Kidney (tissue), 14 donors: Measurements from ENCODE around the gene CCDC187. TPM values are rescaled to one million over a fixed set of nuclear protein-coding genes. Genes with fewer than 3 reads are reported as not detected.

Experiments
- DNase-seq, 5 donors: peaks; one replicate each; pipeline ENCODE4 v3.0.0-alpha.2; 2013 to 2020
- FAIRE-seq: peaks from 2 replicates; lab custom pipeline; 2012; peaks lifted over from hg19 to GRCh38; lab: Jason Lieb, UNC
- H3K27ac ChIP-seq, 2 donors: one replicate each; pipeline ENCODE4 v1.7.0; 2013; ENCODE audit warnings: low read depth in 2 of 2, low read length in 2 of 2, inconsistent platforms in 1 of 2
- H3K27me3 ChIP-seq: one replicate; pipeline ENCODE4 v1.7.1; 2013; ENCODE audit warnings: low read length, inconsistent platforms; ENCODE audit not compliant: control insufficient read depth, insufficient read depth
- H3K36me3 ChIP-seq, 3 donors: one replicate each; pipeline versions ENCODE4 v1.7.0 to v1.7.1; 2013; ENCODE audit warnings: low read length in 3 of 3, control low read depth in 1 of 3, inconsistent platforms in 1 of 3; ENCODE audit not compliant: insufficient read depth in 3 of 3, control insufficient read depth in 2 of 3
- H3K4me1 ChIP-seq, 3 donors: one replicate each; pipeline versions ENCODE4 v1.7.0 to v1.7.1; 2013; ENCODE audit warnings: low read length in 3 of 3, inconsistent platforms in 1 of 3, low read depth in 1 of 3; ENCODE audit not compliant: control insufficient read depth in 2 of 3, insufficient read depth in 2 of 3
- H3K4me3 ChIP-seq, 3 donors: one replicate each; pipeline versions ENCODE4 v1.7.0 to v1.8.1; 2013; ENCODE audit warnings: low read length in 3 of 3, control low read depth in 1 of 3, inconsistent platforms in 1 of 3
- H3K9ac ChIP-seq, 3 donors: one replicate each; pipeline versions ENCODE4 v1.7.0 to v1.7.1; 2013; ENCODE audit warnings: low read length in 3 of 3, control low read depth in 1 of 3, inconsistent platforms in 1 of 3
- H3K9me3 ChIP-seq, 3 donors: one replicate each; pipeline versions ENCODE4 v1.7.0 to v1.7.1; 2013; ENCODE audit warnings: low read length in 3 of 3, control low read depth in 1 of 3, inconsistent platforms in 1 of 3; ENCODE audit not compliant: control insufficient read depth in 2 of 3, insufficient read depth in 1 of 3
- CTCF ChIP-seq: IDR thresholded peaks from 3 replicates; pipeline ENCODE4 v1.5.1; 2012; ENCODE audit warnings: mild to moderate bottlenecking, moderate library complexity, borderline replicate concordance; ENCODE audit not compliant: insufficient read depth; ENCODE audit errors: extremely low read depth
- intact Hi-C: fragments of 100-400 bp; cut with DNase I; formaldehyde crosslinking; loops from one replicate; pipeline ENCODE4 v1.11.1; 2022
- polyA plus RNA-seq: library from polyadenylated mRNA; stranded (reverse); fragments of 350-450 nt; fragmentation: Illumina TruSeq; extraction: RNeasy Lipid Tissue Mini Kit (QIAGEN cat#74804); gene quantifications from one replicate; pipeline ENCODE4 v1.2.3, GENCODE V29; 2014; ENCODE audit warnings: low read depth, low replicate concordance; ENCODE audit not compliant: insufficient read depth
- total RNA-seq: library from RNA; stranded (reverse); fragmentation: NEBNext Ultra II Directional; extraction: Animal tissue kit (Norgen Biotek cat#: 25700); gene quantifications from one replicate; pipeline ENCODE4 v1.2.1, GENCODE V29; 2021
- donor health status: control.
- donor health status: control.
- donor health status: control.
- donor health status: control.
- donor health status: control.
- donor health status: DM: yes; HTN: yes; CAD: no.
- donor health status: Normal renal cell carcinoma (clear cell type).

Gene CCDC187
- total and polyA plus RNA-seq, 2 donors from 2014 or later, result 0.84 to 2.3 TPM

GRCh38 chr9:136255166-136255538, 48.7 kb downstream of the CCDC187 start:
- intact Hi-C loops, result no loop called here
- peak in 1 of 5 donors; percentile 45 for DNase-seq

GRCh38 chr9:136254381-136255165, 49.3 kb downstream of the CCDC187 start:
- Histone ChIP-seq H3K4me3 (no peak overlapping the region), H3K4me1 (no peaks in the 10 kb centered on the region), H3K9me3 (no peaks in the 10 kb centered on the region), H3K27me3 (no peaks in the 10 kb centered on the region), H3K36me3 (no peaks in the 10 kb centered on the region), H3K27ac (no peak overlapping the region), H3K9ac (no peak overlapping the region)
- intact Hi-C loops, result no loop called here
- no peak for TF ChIP-seq CTCF
- DNase-seq, result peak in 1 of 5 donors; percentile 66
- no peak for FAIRE-seq

More at GRCh38 chr9:136255166-136255538, 48.7 kb downstream of the CCDC187 start:
- Histone ChIP-seq H3K4me3 (no peak overlapping the region), H3K9ac (no peak overlapping the region), H3K9me3 (no peaks in the 10 kb centered on the region), H3K27ac (no peak overlapping the region), H3K27me3 (no peaks in the 10 kb centered on the region), H3K36me3 (no peaks in the 10 kb centered on the region), H3K4me1 (no peaks in the 10 kb centered on the region)
- no peak for TF ChIP-seq CTCF
- no peak for FAIRE-seq

GRCh38 chr9:136253246-136254130, 50.4 kb downstream of the CCDC187 start:
- Histone ChIP-seq H3K27me3 (no peaks in the 10 kb centered on the region), H3K9me3 (no peaks in the 10 kb centered on the region), H3K4me3 (no peak overlapping the region), H3K27ac (no peak overlapping the region), H3K36me3 (no peaks in the 10 kb centered on the region), H3K4me1 (no peaks in the 10 kb centered on the region), H3K9ac (no peak overlapping the region)
- FAIRE-seq, result no peak
- DNase-seq, result no peak
- intact Hi-C loops, result no loop called here
- no peak for TF ChIP-seq CTCF
